Lung (tissue), 13 donors: ENCODE data around the gene SLC17A5. TPM values are rescaled to one million over a fixed set of nuclear protein-coding genes. Genes with fewer than 3 reads are reported as not detected.

Source experiments
- ATAC-seq: fragments of 200-7000 bp; cut with Tn5 transposase; one replicate; pipeline ENCODE4 v1.9.1; 2020; ENCODE audit warnings: moderate number of reproducible peaks; ENCODE audit not compliant: insufficient read depth, low FRiP score
- DNase-seq, 3 donors: peaks; one replicate each; pipeline ENCODE4 v3.0.0-alpha.2; 2013 to 2017
- H3K27ac ChIP-seq, 2 donors: one replicate each; pipeline ENCODE4 v1.5.1; 2013; ENCODE audit warnings: mild to moderate bottlenecking in 2 of 2, moderate library complexity in 2 of 2, control low read depth in 1 of 2, inconsistent platforms in 1 of 2, low read depth in 1 of 2, low read length in 1 of 2
- H3K27me3 ChIP-seq, 3 donors: one replicate each; pipeline ENCODE4 v1.5.1; 2013; ENCODE audit warnings: low read length in 2 of 3; ENCODE audit not compliant: control insufficient read depth in 3 of 3, insufficient read depth in 3 of 3
- H3K36me3 ChIP-seq, 4 donors: one replicate each; pipeline ENCODE4 v1.5.1; 2013; ENCODE audit warnings: low read length in 4 of 4, mild to moderate bottlenecking in 1 of 4, moderate library complexity in 1 of 4; ENCODE audit not compliant: control insufficient read depth in 4 of 4, insufficient read depth in 4 of 4
- H3K4me1 ChIP-seq, 5 donors: one replicate each; pipeline ENCODE4 v1.5.1; 2013; ENCODE audit warnings: low read length in 5 of 5, mild to moderate bottlenecking in 2 of 5, moderate library complexity in 1 of 5; ENCODE audit not compliant: control insufficient read depth in 5 of 5, insufficient read depth in 5 of 5
- H3K4me3 ChIP-seq: one replicate; pipeline ENCODE4 v1.5.1; 2013; ENCODE audit warnings: mild to moderate bottlenecking, control low read depth, moderate library complexity
- H3K9ac ChIP-seq, 2 donors: one replicate each; pipeline ENCODE4 v1.5.1; 2013; ENCODE audit warnings: low read length in 2 of 2, control low read depth in 1 of 2; ENCODE audit not compliant: insufficient read depth in 1 of 2
- H3K9me3 ChIP-seq, 4 donors: one replicate each; pipeline ENCODE4 v1.5.1; 2013; ENCODE audit warnings: low read length in 3 of 4, mild to moderate bottlenecking in 1 of 4, moderate library complexity in 1 of 4; ENCODE audit not compliant: control insufficient read depth in 4 of 4, insufficient read depth in 3 of 4
- WGBS, 2 donors: extraction: QIAGEN DNeasy Blood & Tissue Kit; methylation state at CpG; one replicate each; pipeline ENCODE4 v1.1.7; 2013; 5-methylcytosine and 5-hydroxymethylcytosine counted together
- polyA plus RNA-seq, 2 donors: library from polyadenylated mRNA; stranded (reverse); fragments of 200-250 nt; gene quantifications; one replicate each; pipeline ENCODE4 v1.2.1, GENCODE V29; 2013
- small RNA-seq: library from RNA; depleted of rRNA; stranded (forward); fragments of <200 nt; gene quantifications from one replicate; pipeline ENCODE3, GENCODE V24; 2014; ENCODE audit warnings: low replicate concordance
- total RNA-seq, 2 donors: library from RNA; depleted of rRNA in 1 of 2; stranded (reverse); fragments of >200 nt in 1 of 2; gene quantifications; one replicate each; pipeline ENCODE4 v1.2.1, GENCODE V29; 2014 to 2021
- TF ChIP-seq, protein P1 (sequence below): IDR thresholded peaks from 2 replicates; pipeline ENCODE4 v1.5.1; 2012; ENCODE audit warnings: mild to moderate bottlenecking; ENCODE audit errors: control extremely low read depth, extremely low read depth
- donor health status: control.
- donor health status: control.
- donor health status: Bipolar disorder and iron deficiency.
- donor health status: healthy.
- donor health status: DM: yes; HTN: yes; CAD: no.

The SLC17A5 gene
- total and polyA plus RNA-seq, 4 donors, result 5.5 to 19.9 (median 18.1) TPM

DNA sequence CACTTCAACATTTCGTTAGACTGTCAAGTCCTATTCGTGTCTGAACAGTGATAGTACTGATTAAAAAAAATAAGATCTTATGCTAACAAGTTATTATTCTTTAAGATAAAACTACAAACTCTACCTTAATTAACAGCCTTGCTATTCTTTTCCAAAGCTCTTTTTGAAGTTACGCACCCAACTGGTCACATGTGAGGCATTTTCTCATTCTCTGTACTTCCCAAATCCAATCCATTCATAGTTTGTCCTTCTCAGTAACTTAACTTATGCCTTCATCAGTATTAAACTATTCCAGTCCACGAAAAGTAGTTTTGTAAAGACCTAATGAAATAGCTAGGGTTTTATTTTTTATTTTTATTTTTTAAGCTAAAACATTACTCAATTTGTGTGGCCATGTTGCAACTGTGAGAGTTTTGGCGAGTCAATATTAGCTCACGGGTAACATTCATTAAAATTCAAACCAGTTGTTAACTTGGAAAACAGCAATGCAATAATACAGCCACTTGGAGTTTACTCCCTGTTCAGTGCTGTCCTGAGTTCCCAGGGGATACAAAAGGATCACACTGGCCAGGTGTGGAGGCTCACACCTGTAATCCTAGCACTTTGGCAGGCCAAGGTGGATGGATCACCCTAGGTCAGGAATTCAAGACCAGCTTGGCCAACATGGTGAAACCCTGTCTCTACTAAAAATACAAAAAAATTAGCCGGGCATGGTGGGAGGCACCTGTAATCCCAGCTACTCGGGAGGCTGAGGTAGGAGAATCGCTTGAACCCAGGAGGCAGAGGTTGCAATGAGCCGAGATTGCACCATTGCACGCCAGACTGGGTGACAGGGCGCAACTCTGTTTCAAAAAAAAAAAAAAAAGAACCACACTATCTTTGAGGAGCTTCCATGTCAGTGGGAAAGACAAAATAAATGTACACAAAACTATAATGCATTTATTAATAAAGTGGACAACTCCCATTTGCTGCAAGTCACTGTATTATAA lies 105.0 kb downstream of the SLC17A5 start:
- H3K9me3 ChIP-seq, result no peaks in the 10 kb centered on the region
- 89 to 91% methylated on average over 12 of the region's 12 CpGs for WGBS, 2 donors
- no peak overlapping the region for H3K9ac ChIP-seq
- TF ChIP-seq, protein P1, sequence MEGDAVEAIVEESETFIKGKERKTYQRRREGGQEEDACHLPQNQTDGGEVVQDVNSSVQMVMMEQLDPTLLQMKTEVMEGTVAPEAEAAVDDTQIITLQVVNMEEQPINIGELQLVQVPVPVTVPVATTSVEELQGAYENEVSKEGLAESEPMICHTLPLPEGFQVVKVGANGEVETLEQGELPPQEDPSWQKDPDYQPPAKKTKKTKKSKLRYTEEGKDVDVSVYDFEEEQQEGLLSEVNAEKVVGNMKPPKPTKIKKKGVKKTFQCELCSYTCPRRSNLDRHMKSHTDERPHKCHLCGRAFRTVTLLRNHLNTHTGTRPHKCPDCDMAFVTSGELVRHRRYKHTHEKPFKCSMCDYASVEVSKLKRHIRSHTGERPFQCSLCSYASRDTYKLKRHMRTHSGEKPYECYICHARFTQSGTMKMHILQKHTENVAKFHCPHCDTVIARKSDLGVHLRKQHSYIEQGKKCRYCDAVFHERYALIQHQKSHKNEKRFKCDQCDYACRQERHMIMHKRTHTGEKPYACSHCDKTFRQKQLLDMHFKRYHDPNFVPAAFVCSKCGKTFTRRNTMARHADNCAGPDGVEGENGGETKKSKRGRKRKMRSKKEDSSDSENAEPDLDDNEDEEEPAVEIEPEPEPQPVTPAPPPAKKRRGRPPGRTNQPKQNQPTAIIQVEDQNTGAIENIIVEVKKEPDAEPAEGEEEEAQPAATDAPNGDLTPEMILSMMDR, result no peak
- DNase-seq (no peak), ATAC-seq (no peak)
- no peak overlapping the region for H3K27ac ChIP-seq
- H3K27me3 ChIP-seq, result no peaks in the 10 kb centered on the region
- H3K4me3 ChIP-seq, result no peak overlapping the region
- no peaks in the 10 kb centered on the region for H3K4me1 ChIP-seq
- no peaks in the 10 kb centered on the region for H3K36me3 ChIP-seq

DNA sequence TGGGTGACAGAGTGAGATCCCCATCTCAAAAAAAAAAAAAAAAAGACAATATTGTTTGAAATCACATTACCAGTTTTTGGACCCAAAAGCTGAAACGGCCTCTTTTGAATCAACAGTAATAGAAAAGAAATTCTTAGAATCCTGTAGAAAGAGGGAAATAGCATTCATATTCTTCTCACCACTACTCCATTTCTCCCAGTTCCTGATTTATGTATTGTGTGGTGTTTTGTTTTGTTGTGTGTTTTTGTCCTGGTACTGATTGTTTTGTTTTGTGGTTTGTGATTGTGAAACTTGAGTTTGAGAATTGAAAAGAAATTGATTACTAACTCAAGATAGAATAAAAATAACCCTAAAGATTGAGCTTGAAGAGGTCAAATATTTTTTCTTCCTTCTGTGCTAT lies 106.8 kb downstream of the SLC17A5 start:
- Histone ChIP-seq H3K27me3 (no peaks in the 10 kb centered on the region), H3K4me1 (no peaks in the 10 kb centered on the region), H3K9ac (no peak overlapping the region), H3K27ac (no peak overlapping the region), H3K9me3 (no peaks in the 10 kb centered on the region), H3K36me3 (no peaks in the 10 kb centered on the region), H3K4me3 (no peak overlapping the region)
- ATAC-seq, result no peak
- DNase-seq, result no peak
- 69 to 82% methylated on average over 1 of the region's 1 CpG for WGBS, 2 donors
- TF ChIP-seq, protein P1, result no peak

Small RNAs within 50 kb of the gene (small RNA-seq; reads per million reads assigned to genes)
- gene RPS27P15, result not detected

Other genes with a start within 250 kb of the SLC17A5 start
- gene CGAS, start 201.7 kb downstream of the SLC17A5 start, total RNA-seq, result 10 to 100 TPM in 1 of 2 donors, 1 to 10 TPM in 1; 8.9 to 14.0 TPM
- 1 to 10 TPM; 2.1 to 6.6 TPM for gene CGAS, start 201.7 kb downstream of the SLC17A5 start, polyA plus RNA-seq
- gene MTO1, start 192.3 kb downstream of the SLC17A5 start, total RNA-seq, result 10 to 100 TPM; 16.5 to 23.6 TPM
- 10 to 100 TPM; 11.1 to 12.5 TPM for gene MTO1, start 192.3 kb downstream of the SLC17A5 start, polyA plus RNA-seq
- gene EEF1A1, start 133.0 kb downstream of the SLC17A5 start, total RNA-seq, result over 10,000 TPM in 1 of 2 donors, 1,000 to 10,000 TPM in 1; 7,767 to 13,654 TPM
- 1,000 to 10,000 TPM; 8,131 to 8,262 TPM for gene EEF1A1, start 133.0 kb downstream of the SLC17A5 start, polyA plus RNA-seq
- 10 to 100 TPM; 21.2 to 48.5 TPM for gene CD109, start 42.2 kb upstream of the SLC17A5 start, total RNA-seq
- 1 to 10 TPM; 2.1 to 2.3 TPM for gene CD109, start 42.2 kb upstream of the SLC17A5 start, polyA plus RNA-seq